ENCODE data around the gene SH3BP2.

The SH3BP2 gene

DNA sequence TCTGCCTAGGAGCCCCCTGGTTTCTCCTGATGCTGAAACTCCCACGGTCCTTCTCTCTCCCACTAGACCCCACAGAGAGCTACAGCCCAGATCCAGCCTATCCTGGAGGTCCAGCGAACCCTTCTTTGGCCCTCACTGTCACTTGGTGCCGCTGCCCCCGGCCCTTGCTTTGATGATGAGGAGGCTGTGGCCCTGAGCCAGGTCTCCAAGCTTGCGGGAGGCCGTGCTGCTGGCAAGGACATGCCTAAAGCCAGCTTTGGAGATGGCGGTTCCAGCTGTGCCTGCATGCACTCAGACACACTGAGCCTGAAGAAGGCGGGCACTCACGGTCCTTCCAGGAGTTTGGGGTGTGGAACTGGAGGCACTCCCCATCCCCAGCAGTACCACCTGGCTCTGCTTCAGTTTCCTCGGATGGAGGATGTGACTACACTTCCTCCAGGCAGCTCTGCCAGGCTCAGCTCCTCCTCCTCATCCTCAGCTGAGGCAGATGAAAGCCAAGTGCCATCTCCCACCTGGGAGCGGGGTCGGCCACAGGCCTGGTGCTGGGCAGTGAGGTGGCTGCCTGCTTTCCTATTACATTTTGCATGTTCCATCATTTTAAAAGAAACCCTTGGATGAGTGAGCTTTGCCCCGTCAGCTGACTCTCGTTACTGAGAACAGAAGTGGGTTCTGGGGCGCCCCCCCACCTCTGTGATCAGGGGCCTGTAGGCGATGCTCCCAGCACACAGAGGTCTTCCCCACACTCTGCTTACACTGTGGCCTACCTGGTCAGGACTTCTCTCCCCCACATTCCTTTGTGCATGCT, 45.8 kb upstream of the SH3BP2 start:
- H3K4me3 ChIP-seq (ENCODE audit: low read depth, low read length): peak overlapping the region; percentile 45
- DNase-seq (ENCODE audit: low read depth): no peak
- TF ChIP-seq, protein P1, sequence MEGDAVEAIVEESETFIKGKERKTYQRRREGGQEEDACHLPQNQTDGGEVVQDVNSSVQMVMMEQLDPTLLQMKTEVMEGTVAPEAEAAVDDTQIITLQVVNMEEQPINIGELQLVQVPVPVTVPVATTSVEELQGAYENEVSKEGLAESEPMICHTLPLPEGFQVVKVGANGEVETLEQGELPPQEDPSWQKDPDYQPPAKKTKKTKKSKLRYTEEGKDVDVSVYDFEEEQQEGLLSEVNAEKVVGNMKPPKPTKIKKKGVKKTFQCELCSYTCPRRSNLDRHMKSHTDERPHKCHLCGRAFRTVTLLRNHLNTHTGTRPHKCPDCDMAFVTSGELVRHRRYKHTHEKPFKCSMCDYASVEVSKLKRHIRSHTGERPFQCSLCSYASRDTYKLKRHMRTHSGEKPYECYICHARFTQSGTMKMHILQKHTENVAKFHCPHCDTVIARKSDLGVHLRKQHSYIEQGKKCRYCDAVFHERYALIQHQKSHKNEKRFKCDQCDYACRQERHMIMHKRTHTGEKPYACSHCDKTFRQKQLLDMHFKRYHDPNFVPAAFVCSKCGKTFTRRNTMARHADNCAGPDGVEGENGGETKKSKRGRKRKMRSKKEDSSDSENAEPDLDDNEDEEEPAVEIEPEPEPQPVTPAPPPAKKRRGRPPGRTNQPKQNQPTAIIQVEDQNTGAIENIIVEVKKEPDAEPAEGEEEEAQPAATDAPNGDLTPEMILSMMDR (IDR thresholded peaks at IDR 0.05; ENCODE audit: low read depth, low read length, missing control alignments): no peak

- no peak overlapping the region for H3K4me3 ChIP-seq (ENCODE audit: low read depth, low read length)
- TF ChIP-seq, protein P1 (IDR thresholded peaks at IDR 0.05; ENCODE audit: low read depth, low read length, missing control alignments): no peak
- no peak for DNase-seq (ENCODE audit: low read depth)
These were observed 41.9 kb upstream of the SH3BP2 start for GRCh38 chr4:2750719-2751605.

DNA sequence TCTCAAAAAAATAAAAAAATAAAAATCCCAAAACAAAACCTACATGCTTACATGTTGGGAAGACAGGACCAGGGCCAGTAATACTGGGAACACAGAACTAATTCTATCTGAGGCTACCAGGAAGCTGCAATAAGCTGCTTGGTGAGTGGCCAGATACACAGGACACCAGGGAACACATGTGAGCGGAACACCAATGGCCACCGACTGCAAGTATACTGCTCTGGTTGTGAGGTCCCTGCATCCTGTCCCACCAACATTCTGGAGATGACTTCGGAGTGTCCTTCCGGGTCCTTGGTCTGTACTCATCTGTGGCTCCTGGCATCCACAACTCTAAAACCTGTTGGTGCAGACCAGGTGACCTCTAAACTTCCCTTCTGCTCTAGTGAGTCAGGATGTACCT, 39.4 kb upstream of the SH3BP2 start:
- DNase-seq (ENCODE audit: low read depth): no peak
- TF ChIP-seq, protein P1 (IDR thresholded peaks at IDR 0.05; ENCODE audit: low read depth, low read length, missing control alignments): no peak
- H3K4me3 ChIP-seq (ENCODE audit: low read depth, low read length): no peak overlapping the region

- no peak for DNase-seq (ENCODE audit: low read depth)
- H3K4me3 ChIP-seq (ENCODE audit: low read depth, low read length): peak overlapping the region; percentile 89
- TF ChIP-seq, protein P1 (IDR thresholded peaks at IDR 0.05; ENCODE audit: low read depth, low read length, missing control alignments): no peak
These were observed 37.8 kb upstream of the SH3BP2 start for GRCh38 chr4:2754848-2755819.

GRCh38 chr4:2755821-2756690, 36.8 kb upstream of the SH3BP2 start, which contains the start of gene TNIP2:
TNIP2 (minus strand) TSS chr4:2756336; CDS start chr4:2756289, 47 bp downstream.
- peak; percentile 26 for DNase-seq (ENCODE audit: low read depth)

More at GRCh38 chr4:2755821-2756690, 36.8 kb upstream of the SH3BP2 start, which contains the start of gene TNIP2:
- TF ChIP-seq, protein P1 (IDR thresholded peaks at IDR 0.05; ENCODE audit: low read depth, low read length, missing control alignments): peak; percentile 15
- H3K4me3 ChIP-seq (ENCODE audit: low read depth, low read length): peak within 1 kb of the TSS; percentile 89
